Cardiac fibroblast (primary cell): ENCODE data around the gene PLXDC1.

Experiments used
- DNase-seq, 2 donors: peaks; one replicate each; pipeline versions ENCODE4 v3.0.0 to v3.0.0-alpha.2; 2010; ENCODE audit warnings: low read depth in 2 of 2
- H3K4me3 ChIP-seq, 2 donors: replicated peaks in 1 of 2; 1 replicate in 1 of 2; 2 replicates in 1 of 2; pipeline ENCODE4 v1.5.1; 2011; ENCODE audit warnings: low read depth in 2 of 2, low read length in 2 of 2, mild to moderate bottlenecking in 2 of 2, moderate library complexity in 1 of 2
- CTCF ChIP-seq: IDR thresholded peaks from one replicate; pipeline ENCODE4 v1.5.1; 2011; ENCODE audit warnings: low read depth, mild to moderate bottlenecking, low read length, inconsistent platforms

The PLXDC1 gene

GRCh38 chr17:39014044-39014794 is 137.2 kb downstream of the PLXDC1 start:
- TF ChIP-seq CTCF: no peak
- DNase-seq: peak; percentile 67 to 74

More at GRCh38 chr17:39014044-39014794, 137.2 kb downstream of the PLXDC1 start:
- no peak overlapping the region for H3K4me3 ChIP-seq
